Neutrophil (primary cell): ENCODE results near the gene PIGV.

ENCODE experiments used
- H3K27ac ChIP-seq: fragments of 200-600 bp; sonication (generic); 2 replicates; pipeline ENCODE4 v1.5.1; 2016; ENCODE audit warnings: mild to moderate bottlenecking, moderate library complexity
- H3K27me3 ChIP-seq: fragments of 200-600 bp; sonication (generic); 2 replicates; pipeline ENCODE4 v1.6.0; 2016; ENCODE audit warnings: mild to moderate bottlenecking
- H3K36me3 ChIP-seq: fragments of 200-600 bp; sonication (generic); 2 replicates; pipeline ENCODE4 v1.5.1; 2017
- H3K4me1 ChIP-seq, 2 experiments: fragments of 200-600 bp in 1 of 2; sonication (generic) in 1 of 2; 1 replicate in 1 of 2; 2 replicates in 1 of 2; pipeline versions ENCODE4 v1.5.1 to v1.6.1; 2013 to 2016; ENCODE audit warnings: low read depth in 1 of 2, low read length in 1 of 2, mild to moderate bottlenecking in 1 of 2, moderate library complexity in 1 of 2; ENCODE audit not compliant: control insufficient read depth in 1 of 2, insufficient read depth in 1 of 2
- H3K4me3 ChIP-seq, 2 experiments: fragments of 200-600 bp in 1 of 2; sonication (generic) in 1 of 2; 1 replicate in 1 of 2; 2 replicates in 1 of 2; pipeline ENCODE4 v1.5.1; 2013 to 2016; ENCODE audit warnings: low read depth in 1 of 2, low read length in 1 of 2, mild to moderate bottlenecking in 1 of 2, moderate library complexity in 1 of 2
- H3K9me3 ChIP-seq: fragments of 200-600 bp; sonication (generic); 2 replicates; pipeline ENCODE4 v1.5.1; 2016
- TF ChIP-seq, protein P1 (sequence below): fragments of 200-600 bp; sonication (generic); IDR thresholded peaks from 2 replicates; pipeline ENCODE4 v1.5.1; 2016; ENCODE audit warnings: antibody characterized with exemption

Gene PIGV

DNA sequence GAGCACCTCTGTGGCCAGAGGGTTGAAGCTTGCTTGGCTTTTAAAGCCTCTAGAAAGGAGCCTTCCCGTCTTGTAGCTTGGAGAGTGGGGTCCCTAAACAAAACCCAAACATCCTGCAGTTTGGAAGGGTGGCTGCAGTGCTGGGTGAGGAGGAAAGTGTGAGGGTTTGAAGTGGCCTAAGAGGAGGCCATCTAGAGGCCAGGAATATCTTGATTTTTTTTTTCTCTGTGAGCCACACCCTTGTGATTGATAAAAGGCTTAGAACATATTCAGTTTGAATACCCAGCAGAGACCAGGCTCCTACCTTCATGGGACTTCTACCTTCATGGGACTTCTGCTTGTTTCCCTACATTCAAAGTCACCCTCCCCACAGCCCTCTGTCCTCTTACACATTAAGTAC, 37.3 kb upstream of the PIGV start:
- Histone ChIP-seq H3K27ac (peak overlapping the region; percentile 30), H3K9me3 (no peaks in the 10 kb centered on the region), H3K4me1 (peaks cover 1 to 2% of the 10 kb centered on the region in 2 experiments), H3K4me3 (no peak overlapping the region), H3K36me3 (peaks cover 32% of the 10 kb centered on the region), H3K27me3 (no peaks in the 10 kb centered on the region)
- TF ChIP-seq, protein P1, sequence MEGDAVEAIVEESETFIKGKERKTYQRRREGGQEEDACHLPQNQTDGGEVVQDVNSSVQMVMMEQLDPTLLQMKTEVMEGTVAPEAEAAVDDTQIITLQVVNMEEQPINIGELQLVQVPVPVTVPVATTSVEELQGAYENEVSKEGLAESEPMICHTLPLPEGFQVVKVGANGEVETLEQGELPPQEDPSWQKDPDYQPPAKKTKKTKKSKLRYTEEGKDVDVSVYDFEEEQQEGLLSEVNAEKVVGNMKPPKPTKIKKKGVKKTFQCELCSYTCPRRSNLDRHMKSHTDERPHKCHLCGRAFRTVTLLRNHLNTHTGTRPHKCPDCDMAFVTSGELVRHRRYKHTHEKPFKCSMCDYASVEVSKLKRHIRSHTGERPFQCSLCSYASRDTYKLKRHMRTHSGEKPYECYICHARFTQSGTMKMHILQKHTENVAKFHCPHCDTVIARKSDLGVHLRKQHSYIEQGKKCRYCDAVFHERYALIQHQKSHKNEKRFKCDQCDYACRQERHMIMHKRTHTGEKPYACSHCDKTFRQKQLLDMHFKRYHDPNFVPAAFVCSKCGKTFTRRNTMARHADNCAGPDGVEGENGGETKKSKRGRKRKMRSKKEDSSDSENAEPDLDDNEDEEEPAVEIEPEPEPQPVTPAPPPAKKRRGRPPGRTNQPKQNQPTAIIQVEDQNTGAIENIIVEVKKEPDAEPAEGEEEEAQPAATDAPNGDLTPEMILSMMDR = no peak

DNA sequence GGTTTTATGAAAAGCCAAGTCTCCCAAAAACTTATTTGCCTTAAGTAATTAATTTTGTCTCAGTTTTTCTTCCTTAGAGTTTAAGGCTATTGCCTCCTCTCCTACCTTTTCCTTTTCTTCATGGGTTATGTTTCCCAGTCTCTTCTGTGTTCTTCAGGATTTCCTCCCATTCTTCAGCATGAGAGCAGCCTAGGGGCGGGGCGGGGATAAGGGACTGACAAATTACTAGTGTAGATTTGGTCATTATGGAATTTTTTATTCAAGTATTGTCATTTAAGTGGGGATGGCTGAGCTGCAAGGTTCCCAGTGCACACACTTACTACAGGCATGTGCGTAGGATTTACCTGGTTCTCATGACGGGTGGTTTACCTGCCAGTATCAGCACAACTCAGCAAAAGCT, 35.2 kb upstream of the PIGV start:
- no peaks in the 10 kb centered on the region for H3K27me3 ChIP-seq
- H3K4me1 ChIP-seq = no peaks in the 10 kb centered on the region
- peaks cover 39% of the 10 kb centered on the region for H3K36me3 ChIP-seq
- H3K9me3 ChIP-seq = no peaks in the 10 kb centered on the region
- TF ChIP-seq, protein P1 = no peak
- H3K27ac ChIP-seq = no peak overlapping the region
- no peak overlapping the region for H3K4me3 ChIP-seq

DNA sequence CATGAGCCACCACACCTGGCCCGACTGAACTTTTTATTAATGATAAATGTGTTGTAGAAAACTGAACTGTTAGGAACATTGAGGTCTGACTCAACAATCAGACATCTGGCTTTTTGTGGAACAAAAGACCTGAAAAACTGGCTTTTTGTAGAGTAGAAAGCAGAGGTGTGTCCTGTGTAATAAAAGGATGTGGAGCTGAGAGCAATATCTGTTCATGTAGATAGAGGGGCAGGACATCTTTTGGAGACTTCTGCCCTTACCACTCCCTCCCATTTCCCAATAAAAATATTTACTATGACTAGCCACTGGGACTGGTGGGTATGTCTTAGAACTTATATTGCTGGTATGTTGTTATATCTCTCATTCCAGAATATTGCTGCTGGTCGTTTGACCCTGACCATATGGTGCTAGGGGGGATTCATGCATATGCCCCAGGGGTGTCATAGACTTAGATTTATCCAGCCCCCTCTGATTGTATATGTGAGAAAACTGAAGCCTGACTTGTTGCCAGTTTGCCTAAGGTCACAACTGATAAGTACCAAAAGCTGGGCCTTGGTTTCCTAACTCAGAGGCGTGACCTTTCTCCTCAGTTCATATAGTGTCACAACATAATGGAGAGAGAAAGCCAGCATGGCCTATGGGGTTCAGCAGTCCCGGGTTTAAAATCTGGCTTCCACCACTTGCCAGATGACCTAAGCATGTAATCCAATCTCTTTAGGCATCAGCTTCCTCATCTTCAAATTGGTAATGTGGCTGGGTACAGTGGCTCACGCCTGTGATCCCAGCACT, 33.5 kb upstream of the PIGV start:
- H3K4me1 ChIP-seq = no peaks in the 10 kb centered on the region
- TF ChIP-seq, protein P1 = no peak
- H3K27ac ChIP-seq = peak overlapping the region; percentile 44
- H3K27me3 ChIP-seq = no peaks in the 10 kb centered on the region
- H3K9me3 ChIP-seq = no peaks in the 10 kb centered on the region
- H3K4me3 ChIP-seq = no peak overlapping the region
- H3K36me3 ChIP-seq = peaks cover 50% of the 10 kb centered on the region

DNA sequence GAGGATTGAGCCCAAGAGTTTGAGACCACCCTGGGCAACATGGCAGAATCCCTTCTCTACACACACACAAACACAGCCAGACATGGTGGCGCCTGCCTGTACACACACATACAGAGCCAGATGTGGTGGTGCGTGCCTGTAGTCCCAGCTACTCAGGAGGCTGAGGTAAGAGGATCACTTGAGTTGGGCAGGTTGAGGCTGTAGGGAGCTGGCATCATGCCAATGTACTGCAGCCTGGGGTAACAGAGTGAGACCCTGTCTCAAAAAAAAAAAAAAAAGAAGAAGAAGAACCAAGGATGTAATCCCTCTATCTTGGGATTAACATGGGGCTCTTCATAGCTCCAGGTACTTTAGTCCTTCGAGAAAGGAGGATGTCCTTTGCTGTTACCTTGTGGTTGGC, 29.4 kb upstream of the PIGV start:
- H3K4me3 ChIP-seq = no peak overlapping the region
- peaks cover 60% of the 10 kb centered on the region for H3K36me3 ChIP-seq
- no peaks in the 10 kb centered on the region for H3K27me3 ChIP-seq
- no peaks in the 10 kb centered on the region for H3K9me3 ChIP-seq
- peak overlapping the region; percentile 33 for H3K27ac ChIP-seq
- TF ChIP-seq, protein P1 = no peak
- H3K4me1 ChIP-seq = no peaks in the 10 kb centered on the region

DNA sequence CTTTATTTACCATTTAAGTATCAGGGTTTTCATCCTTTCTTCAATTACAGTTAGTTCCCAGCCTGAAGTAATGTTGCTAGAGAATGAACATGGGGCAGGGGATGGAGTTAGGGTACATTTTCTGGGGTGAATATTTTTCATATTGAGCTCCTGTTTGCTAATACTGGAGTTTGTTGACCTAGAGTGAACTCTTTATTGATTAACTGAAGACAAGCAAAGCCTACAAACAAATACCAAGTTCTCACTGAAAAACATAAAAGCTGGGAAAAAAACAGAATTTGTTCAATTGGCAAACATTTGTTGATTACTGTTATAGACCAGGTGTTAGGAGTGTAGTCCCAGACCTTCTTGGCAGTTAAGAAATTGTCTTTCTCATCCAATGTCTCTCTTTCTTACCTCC, 28.2 kb upstream of the PIGV start:
- H3K4me3 ChIP-seq = no peak overlapping the region
- TF ChIP-seq, protein P1 = no peak
- peak overlapping the region; percentile 33 for H3K27ac ChIP-seq
- H3K36me3 ChIP-seq = peaks cover 62% of the 10 kb centered on the region
- H3K9me3 ChIP-seq = no peaks in the 10 kb centered on the region
- H3K27me3 ChIP-seq = no peaks in the 10 kb centered on the region
- H3K4me1 ChIP-seq = no peaks in the 10 kb centered on the region
